T-helper 2 cell treated with Interferon-gamma antibody and Interleukin-4, amounts not matched to agents 5 μg/mL and 100 μg/mL, for 36 hours (primary cell): ENCODE measurements around the gene FMO2.

Experiments
- DNase-seq: peaks from one replicate; pipeline ENCODE4 v3.0.0; 2021; ENCODE audit warnings: low spot score
- H3K27ac Mint-ChIP-seq: one replicate; pipeline ENCODE4 v1.8.0; 2021; ENCODE audit warnings: mild to moderate bottlenecking, mixed read lengths
- H3K27me3 Mint-ChIP-seq: one replicate; pipeline ENCODE4 v1.8.0; 2021; ENCODE audit warnings: low read depth, mixed read lengths
- H3K36me3 Mint-ChIP-seq: one replicate; pipeline ENCODE4 v1.8.0; 2021; ENCODE audit warnings: low read depth, mixed read lengths
- H3K4me1 Mint-ChIP-seq: one replicate; pipeline ENCODE4 v1.8.0; 2021; ENCODE audit warnings: low read depth, mixed read lengths
- H3K4me3 Mint-ChIP-seq: one replicate; pipeline ENCODE4 v1.8.0; 2022; ENCODE audit warnings: mild to moderate bottlenecking, moderate library complexity, mixed read lengths
- H3K9me3 Mint-ChIP-seq: one replicate; pipeline ENCODE4 v1.8.0; 2021; ENCODE audit warnings: mixed read lengths

Gene FMO2

GRCh38 chr1:171185091-171185490, at the start of gene FMO2:
TSS of gene FMO2 (plus strand) at chr1:171185300. CDS start at chr1:171185714, 414 bp downstream.
- Mint-ChIP-seq H3K9me3 (no peaks in the 10 kb centered on the region), H3K36me3 (no peaks in the 10 kb centered on the region), H3K4me1 (no peaks in the 10 kb centered on the region), H3K27me3 (peaks cover 3% of the 10 kb centered on the region), H3K27ac (no peak within 1 kb of the TSS), H3K4me3 (no peak within 1 kb of the TSS)
- DNase-seq = no peak

DNA sequence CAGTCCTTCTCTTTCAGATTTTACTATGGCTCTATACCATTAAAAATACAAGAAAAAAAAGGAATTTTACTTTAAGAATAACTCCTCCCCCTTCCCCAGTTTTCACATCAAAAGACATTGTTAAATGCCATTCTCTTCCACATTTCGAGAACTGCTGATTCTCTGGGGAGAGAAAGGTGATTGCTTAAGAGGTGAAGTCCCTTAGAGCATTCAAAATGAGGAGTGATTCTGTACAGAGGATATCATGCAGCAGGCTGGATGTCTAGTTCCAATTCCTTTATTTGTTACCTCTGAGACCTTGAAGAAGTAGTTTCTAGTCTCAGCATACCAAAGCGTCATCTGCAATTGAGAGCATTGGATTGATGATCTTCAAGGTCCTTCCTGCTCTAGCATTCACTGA, 47.5 kb upstream of the FMO2 start:
- H3K36me3 Mint-ChIP-seq = no peaks in the 10 kb centered on the region

DNA sequence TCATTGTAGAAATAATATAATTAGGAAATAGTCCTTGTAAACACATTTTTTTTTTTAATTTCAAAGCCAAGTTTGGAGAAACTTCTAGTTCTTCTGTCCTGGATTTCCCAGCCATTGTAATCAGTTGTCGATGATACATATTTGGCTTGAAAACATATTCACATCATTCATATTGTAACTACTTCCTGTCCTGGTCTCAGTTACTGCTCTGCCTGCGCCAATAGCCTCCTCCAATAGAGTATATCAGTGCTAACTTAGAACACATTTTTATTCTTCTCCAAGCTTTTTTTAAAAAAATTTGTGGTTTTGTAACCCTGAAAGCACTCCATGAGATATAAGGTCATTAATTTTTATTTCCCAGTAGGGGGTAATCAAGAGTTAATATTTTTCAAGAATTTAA, 46.1 kb upstream of the FMO2 start:
- no peaks in the 10 kb centered on the region for H3K9me3 Mint-ChIP-seq
- DNase-seq = no peak
- H3K27me3 Mint-ChIP-seq = peaks cover 5% of the 10 kb centered on the region
- H3K4me1 Mint-ChIP-seq = no peaks in the 10 kb centered on the region
- H3K36me3 Mint-ChIP-seq = no peaks in the 10 kb centered on the region
- no peak overlapping the region for H3K4me3 Mint-ChIP-seq
- H3K27ac Mint-ChIP-seq = no peak overlapping the region

More for the DNA sequence above, 47.5 kb upstream of the FMO2 start:
- Mint-ChIP-seq H3K4me1 (no peaks in the 10 kb centered on the region), H3K27ac (no peak overlapping the region), H3K4me3 (no peak overlapping the region), H3K27me3 (peaks cover 5% of the 10 kb centered on the region), H3K9me3 (no peaks in the 10 kb centered on the region)
- no peak for DNase-seq

- DNase-seq = no peak
- Mint-ChIP-seq H3K36me3 (no peaks in the 10 kb centered on the region), H3K27me3 (peaks cover 3% of the 10 kb centered on the region), H3K4me3 (no peak overlapping the region), H3K4me1 (no peaks in the 10 kb centered on the region), H3K27ac (no peak overlapping the region), H3K9me3 (no peaks in the 10 kb centered on the region)
Measured at GRCh38 chr1:171139890-171140289, 45.2 kb upstream of the FMO2 start.

- H3K4me1 Mint-ChIP-seq = no peaks in the 10 kb centered on the region
- DNase-seq = no peak
Measured at GRCh38 chr1:171140401-171140800, 44.7 kb upstream of the FMO2 start.

GRCh38 chr1:171140956-171141687, 44.0 kb upstream of the FMO2 start:
- no peak for DNase-seq
- no peaks in the 10 kb centered on the region for H3K4me1 Mint-ChIP-seq
- H3K36me3 Mint-ChIP-seq = no peaks in the 10 kb centered on the region
- no peak overlapping the region for H3K4me3 Mint-ChIP-seq
- H3K27ac Mint-ChIP-seq = no peak overlapping the region
- H3K9me3 Mint-ChIP-seq = no peaks in the 10 kb centered on the region
- H3K27me3 Mint-ChIP-seq = peaks cover 3% of the 10 kb centered on the region

More at GRCh38 chr1:171140401-171140800, 44.7 kb upstream of the FMO2 start:
- H3K4me3 Mint-ChIP-seq = no peak overlapping the region
- no peaks in the 10 kb centered on the region for H3K9me3 Mint-ChIP-seq
- no peak overlapping the region for H3K27ac Mint-ChIP-seq
- H3K27me3 Mint-ChIP-seq = peaks cover 3% of the 10 kb centered on the region
- H3K36me3 Mint-ChIP-seq = no peaks in the 10 kb centered on the region

GRCh38 chr1:171141688-171142415, 43.2 kb upstream of the FMO2 start:
- no peaks in the 10 kb centered on the region for H3K36me3 Mint-ChIP-seq
- H3K9me3 Mint-ChIP-seq = no peaks in the 10 kb centered on the region
- H3K4me3 Mint-ChIP-seq = no peak overlapping the region
- peaks cover 3% of the 10 kb centered on the region for H3K27me3 Mint-ChIP-seq
- no peaks in the 10 kb centered on the region for H3K4me1 Mint-ChIP-seq
- DNase-seq = no peak
- H3K27ac Mint-ChIP-seq = no peak overlapping the region

DNA sequence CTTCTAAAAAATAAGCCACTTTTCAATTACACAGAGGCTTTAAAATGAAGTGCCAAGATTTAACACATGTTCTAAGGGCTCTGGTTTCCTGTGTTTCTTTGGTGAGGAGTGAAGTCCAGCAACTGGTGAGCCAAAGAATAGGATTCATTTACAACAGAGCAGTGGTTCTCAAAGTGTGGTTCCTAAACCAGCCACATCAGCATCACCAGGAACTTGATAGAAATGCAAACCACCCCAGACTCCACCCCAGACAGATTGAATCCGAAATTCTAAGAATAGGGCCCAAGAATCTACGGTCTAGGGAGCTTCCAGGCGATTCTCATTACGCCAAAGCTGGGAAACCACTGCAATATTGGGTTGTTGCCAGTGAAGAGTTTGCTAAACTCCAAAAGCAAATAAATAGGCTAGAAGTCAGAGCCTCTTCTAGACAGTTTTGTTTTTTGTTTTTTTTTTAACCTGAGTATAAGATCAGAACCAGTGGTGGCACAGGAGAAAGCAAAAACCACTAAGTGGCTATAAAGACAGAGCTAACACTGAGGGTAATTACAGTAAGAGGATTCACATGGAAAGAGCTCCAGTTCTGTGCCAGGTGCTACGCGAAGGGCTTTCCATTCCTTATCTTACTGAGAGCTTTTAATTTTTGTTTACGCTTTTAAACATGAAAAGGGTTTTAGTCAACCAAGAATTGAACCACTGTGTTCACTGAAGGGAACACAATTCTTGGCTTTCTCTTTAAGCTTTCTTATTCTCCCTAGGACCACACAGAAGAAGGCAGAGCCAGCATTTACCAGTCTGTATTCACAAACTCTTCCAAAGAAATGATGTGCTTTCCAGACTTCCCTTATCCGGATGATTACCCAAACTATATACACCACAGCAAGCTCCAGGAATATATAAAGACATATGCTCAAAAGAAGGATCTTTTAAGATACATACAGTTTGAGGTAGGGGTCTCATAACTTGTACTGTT, 42.4 kb upstream of the FMO2 start:
- Mint-ChIP-seq H3K27ac (no peak overlapping the region), H3K27me3 (peaks cover 3% of the 10 kb centered on the region), H3K36me3 (no peaks in the 10 kb centered on the region), H3K4me1 (no peaks in the 10 kb centered on the region), H3K4me3 (no peak overlapping the region), H3K9me3 (no peaks in the 10 kb centered on the region)
- no peak for DNase-seq

DNA sequence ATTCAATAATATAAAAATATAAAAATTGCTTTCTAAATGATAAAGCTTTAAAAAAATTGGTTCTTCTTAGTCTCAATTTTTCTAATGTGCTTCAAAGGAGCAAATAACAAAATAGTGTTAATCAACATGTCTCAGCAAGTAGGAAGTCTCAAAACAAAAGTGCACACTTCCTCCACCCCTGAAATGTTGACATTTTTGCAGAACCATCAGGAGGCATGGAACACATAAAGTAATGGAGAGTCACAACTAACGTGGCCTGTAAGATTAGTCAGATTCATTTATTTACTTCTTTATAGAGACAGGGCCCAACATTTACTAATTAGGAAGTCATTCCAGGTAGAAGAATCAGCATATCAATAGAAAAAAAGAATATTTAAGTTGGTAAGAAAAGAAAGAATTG, 34.9 kb upstream of the FMO2 start:
- H3K36me3 Mint-ChIP-seq = no peaks in the 10 kb centered on the region
- H3K27ac Mint-ChIP-seq = no peak overlapping the region
- H3K4me3 Mint-ChIP-seq = no peak overlapping the region
- H3K27me3 Mint-ChIP-seq = no peaks in the 10 kb centered on the region
- no peaks in the 10 kb centered on the region for H3K4me1 Mint-ChIP-seq
- no peak for DNase-seq
- H3K9me3 Mint-ChIP-seq = no peaks in the 10 kb centered on the region

GRCh38 chr1:171152549-171152948, 32.6 kb upstream of the FMO2 start:
- Mint-ChIP-seq H3K36me3 (no peaks in the 10 kb centered on the region), H3K9me3 (no peaks in the 10 kb centered on the region), H3K27me3 (peaks cover 2% of the 10 kb centered on the region), H3K4me3 (no peak overlapping the region), H3K4me1 (no peaks in the 10 kb centered on the region), H3K27ac (no peak overlapping the region)
- DNase-seq = no peak

DNA sequence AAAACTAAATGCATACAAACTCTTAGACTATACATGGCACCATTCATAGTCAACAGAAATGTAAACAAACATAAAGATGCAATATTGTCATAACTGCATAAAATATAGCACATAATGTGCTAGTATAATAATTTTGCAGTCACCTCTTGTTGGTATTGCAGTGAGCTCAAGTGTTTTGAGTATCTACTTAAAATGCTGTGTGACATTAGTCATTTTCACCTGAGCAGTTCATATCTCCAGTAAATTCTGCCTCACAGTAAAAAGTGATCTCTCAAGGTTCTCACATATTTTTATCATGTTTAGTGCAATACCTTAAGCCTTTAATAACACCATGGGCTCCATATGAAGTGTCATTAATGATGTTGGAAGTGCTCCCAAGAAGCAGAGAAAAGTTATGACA, 29.6 kb upstream of the FMO2 start:
- no peaks in the 10 kb centered on the region for H3K36me3 Mint-ChIP-seq
- H3K27me3 Mint-ChIP-seq = peaks cover 2% of the 10 kb centered on the region
- H3K4me3 Mint-ChIP-seq = no peak overlapping the region
- no peak for DNase-seq
- H3K4me1 Mint-ChIP-seq = no peaks in the 10 kb centered on the region
- H3K9me3 Mint-ChIP-seq = no peaks in the 10 kb centered on the region
- H3K27ac Mint-ChIP-seq = no peak overlapping the region

DNA sequence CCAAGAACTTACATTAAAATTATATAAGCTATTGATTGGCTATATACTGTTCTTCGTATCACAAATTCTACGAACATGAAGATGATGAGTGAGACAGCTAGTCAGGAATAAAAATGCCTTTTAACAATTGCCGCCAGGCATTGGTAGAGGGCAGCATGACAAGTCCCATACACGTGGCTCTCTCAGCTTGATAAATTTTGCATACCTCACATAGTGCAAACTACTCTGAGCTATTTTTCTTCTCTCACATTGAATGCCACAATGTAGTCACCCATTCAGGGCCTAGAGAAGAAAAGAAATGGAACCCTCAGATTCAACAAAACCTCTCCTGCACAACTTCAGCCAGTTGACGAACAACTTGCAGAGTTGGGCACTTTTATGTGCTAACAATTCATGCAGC, 27.0 kb upstream of the FMO2 start:
- H3K36me3 Mint-ChIP-seq = no peaks in the 10 kb centered on the region
- H3K4me1 Mint-ChIP-seq = no peaks in the 10 kb centered on the region
- no peaks in the 10 kb centered on the region for H3K9me3 Mint-ChIP-seq
- H3K4me3 Mint-ChIP-seq = no peak overlapping the region
- no peak overlapping the region for H3K27ac Mint-ChIP-seq
- H3K27me3 Mint-ChIP-seq = peaks cover 2% of the 10 kb centered on the region
- DNase-seq = no peak

DNA sequence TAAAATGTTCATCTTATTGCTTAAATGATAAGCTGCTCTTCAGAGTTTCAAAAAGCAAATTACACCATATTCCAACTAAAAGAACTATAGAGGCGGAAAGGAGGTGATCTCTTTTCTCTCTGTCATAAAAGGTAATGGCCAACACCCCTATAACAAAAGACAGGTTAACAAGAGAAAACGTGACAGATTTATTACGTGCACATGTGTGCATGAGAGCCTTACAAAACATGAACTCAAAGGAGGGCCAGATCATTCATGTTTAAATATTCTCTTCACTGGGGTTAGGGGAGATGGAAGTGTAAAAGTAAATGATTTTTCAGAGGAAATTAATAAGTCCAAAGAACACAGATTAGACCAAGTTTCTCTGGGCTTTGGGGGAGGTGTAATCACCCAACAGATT, 26.5 kb upstream of the FMO2 start:
- H3K4me1 Mint-ChIP-seq = no peaks in the 10 kb centered on the region
- no peak overlapping the region for H3K4me3 Mint-ChIP-seq
- DNase-seq = no peak
- H3K36me3 Mint-ChIP-seq = no peaks in the 10 kb centered on the region
- H3K27ac Mint-ChIP-seq = no peak overlapping the region
- H3K27me3 Mint-ChIP-seq = peaks cover 2% of the 10 kb centered on the region
- H3K9me3 Mint-ChIP-seq = no peaks in the 10 kb centered on the region

GRCh38 chr1:171159148-171159547, 26.0 kb upstream of the FMO2 start:
- Mint-ChIP-seq H3K4me1 (no peaks in the 10 kb centered on the region), H3K4me3 (no peak overlapping the region), H3K9me3 (no peaks in the 10 kb centered on the region), H3K27ac (no peak overlapping the region), H3K27me3 (peaks cover 2% of the 10 kb centered on the region), H3K36me3 (no peaks in the 10 kb centered on the region)
- DNase-seq = no peak
